Gastroesophageal sphincter (tissue), 3 donors: ENCODE data around the gene NT5DC1.

Experiments used
- CTCF ChIP-seq, 4 experiments: fragments of 200-600 bp in 2 of 4; fragments of 450-650 bp in 2 of 4; sonication (generic) in 1 of 4; IDR thresholded peaks; one replicate each; pipeline ENCODE4 v1.5.1; 2017 to 2019; ENCODE audit warnings: antibody characterized with exemption in 4 of 4, mild to moderate bottlenecking in 2 of 4, moderate library complexity in 2 of 4
- POLR2A ChIP-seq, 2 donors: fragments of 450-650 bp; IDR thresholded peaks; one replicate each; pipeline ENCODE4 v1.6.1; 2017; ENCODE audit warnings: antibody characterized with exemption in 2 of 2, mild to moderate bottlenecking in 2 of 2, moderate library complexity in 1 of 2
- POLR2AphosphoS5 ChIP-seq: sonication (generic); formaldehyde crosslinking; IDR thresholded peaks from one replicate; pipeline ENCODE4 v1.6.1; 2017; ENCODE audit warnings: antibody characterized with exemption

- no peak for TF ChIP-seq CTCF (IDR thresholded peaks at IDR 0.05)
- no peak for TF ChIP-seq POLR2A (IDR thresholded peaks at IDR 0.05)
- TF ChIP-seq POLR2AphosphoS5, result no peak
Observed at GRCh38 chr6:116106146-116106545, 5.5 kb downstream of the NT5DC1 start.
